Panc1 (cell line): ENCODE results near the gene LRRC9. TPM values are rescaled to one million over a fixed set of nuclear protein-coding genes. Genes with fewer than 3 reads are reported as not detected.
"Not testable (repeated sequence)": the region's sequence is repeated elsewhere in the genome, so short reads cannot be mapped to it uniquely, and the experiment has no call there.

Experiments
- ATAC-seq: fragments of 200-7000 bp; cut with Tn5 transposase; 2 replicates; pipeline ENCODE4 v1.9.1; 2020; ENCODE audit warnings: mild to moderate bottlenecking, moderate library complexity
- BruUV-seq: library from RNA; stranded (reverse); fragments of 400-500 nt; replicated peaks from 2 replicates; lab custom pipeline; 2021; lab: Mats Ljungman, UMichigan
- CTCF ChIA-PET: fragments of 300-600 bp; sonication (Branson Sonifier 250); formaldehyde crosslinking; loops from one replicate; lab custom pipeline; 2022; ENCODE audit warnings: antibody characterized with exemption; lab: Charles Lee
- POLR2A ChIA-PET: fragments of 300-600 bp; sonication (Branson Sonifier 250); formaldehyde crosslinking; loops from one replicate; lab custom pipeline; 2022; ENCODE audit warnings: antibody characterized with exemption; lab: Charles Lee
- DNase-seq: peaks from one replicate; pipeline ENCODE4 v3.0.0-alpha.2; 2010; ENCODE audit warnings: low read depth, low spot score
- H3K27ac ChIP-seq: 2 replicates; pipeline ENCODE4 v1.5.1; 2011; ENCODE audit warnings: mild to moderate bottlenecking, low read length, inconsistent platforms
- H3K27me3 ChIP-seq: fragments of 200-500 bp; sonication (Bioruptor generic); 2 replicates; pipeline ENCODE4 v1.6.0; 2014; ENCODE audit warnings: low read length, inconsistent platforms; ENCODE audit not compliant: control insufficient read depth, insufficient read depth
- H3K36me3 ChIP-seq: fragments of 200-500 bp; sonication (Bioruptor generic); 2 replicates; pipeline ENCODE4 v1.5.1; 2014; ENCODE audit warnings: inconsistent platforms, mild to moderate bottlenecking, low read length, moderate library complexity; ENCODE audit not compliant: control insufficient read depth, insufficient read depth
- H3K4me1 ChIP-seq: 2 replicates; pipeline ENCODE4 v1.5.1; 2011; ENCODE audit warnings: inconsistent platforms, mild to moderate bottlenecking, low read length, moderate library complexity; ENCODE audit not compliant: control insufficient read depth, insufficient read depth
- H3K4me3 ChIP-seq, 2 experiments: 2 replicates each; pipeline ENCODE4 v1.5.1; 2011 to 2012; ENCODE audit warnings: low read depth in 2 of 2, low read length in 2 of 2, mild to moderate bottlenecking in 2 of 2, inconsistent platforms in 1 of 2, moderate library complexity in 1 of 2
- H3K9me3 ChIP-seq: fragments of 200-500 bp; sonication (Bioruptor generic); 2 replicates; pipeline ENCODE4 v1.5.1; 2014; ENCODE audit warnings: low read depth, mild to moderate bottlenecking, inconsistent platforms, low read length, moderate library complexity; ENCODE audit not compliant: control insufficient read depth, insufficient read depth
- POLR2AphosphoS5 ChIP-seq: IDR thresholded peaks from 2 replicates; pipeline ENCODE4 v1.6.1; 2012; ENCODE audit warnings: mild to moderate bottlenecking, low read depth, low read length, moderate library complexity
- SIN3A ChIP-seq: IDR thresholded peaks from 2 replicates; pipeline ENCODE4 v1.6.1; 2012; ENCODE audit warnings: low read depth, mild to moderate bottlenecking, low read length, moderate library complexity, borderline replicate concordance; ENCODE audit not compliant: insufficient read depth
- TCF7L2 ChIP-seq: IDR thresholded peaks from 2 replicates; pipeline ENCODE4 v1.6.1; 2011; ENCODE audit warnings: mild to moderate bottlenecking, low read depth, low read length, inconsistent platforms
- in situ Hi-C: cut with HindIII; loops from 2 replicates; pipeline ENCODE4 v1.10.0; 2016; ENCODE audit warnings: low sequenced_read_pairs, low pct_unique_long_range_greater_than_20kb
- intact Hi-C: fragments of 100-400 bp; cut with micrococcal nuclease; formaldehyde crosslinking; loops from one replicate; pipeline ENCODE4 v1.10.0; 2022; ENCODE audit not compliant: unreplicated experiment
- total RNA-seq: library from RNA; stranded (reverse); gene quantifications from one replicate; pipeline ENCODE4 v1.2.1, GENCODE V29; 2021; ENCODE audit not compliant: unreplicated experiment
- TF ChIP-seq, protein P1 (sequence below): fragments of 450-650 bp; IDR thresholded peaks from 2 replicates; pipeline ENCODE4 v1.5.1; 2017; ENCODE audit warnings: mild to moderate bottlenecking
- TF ChIP-seq, protein P2 (sequence below), 2 experiments: IDR thresholded peaks; 2 replicates each; pipeline ENCODE4 v1.6.1; 2011 to 2012; ENCODE audit warnings: low read depth in 2 of 2, control low read depth in 1 of 2, low read length in 1 of 2, mild to moderate bottlenecking in 1 of 2, moderate library complexity in 1 of 2; ENCODE audit not compliant: insufficient read depth in 1 of 2

The LRRC9 gene
- total RNA-seq, 1 experiment from 2014 or later, result not detected

DNA sequence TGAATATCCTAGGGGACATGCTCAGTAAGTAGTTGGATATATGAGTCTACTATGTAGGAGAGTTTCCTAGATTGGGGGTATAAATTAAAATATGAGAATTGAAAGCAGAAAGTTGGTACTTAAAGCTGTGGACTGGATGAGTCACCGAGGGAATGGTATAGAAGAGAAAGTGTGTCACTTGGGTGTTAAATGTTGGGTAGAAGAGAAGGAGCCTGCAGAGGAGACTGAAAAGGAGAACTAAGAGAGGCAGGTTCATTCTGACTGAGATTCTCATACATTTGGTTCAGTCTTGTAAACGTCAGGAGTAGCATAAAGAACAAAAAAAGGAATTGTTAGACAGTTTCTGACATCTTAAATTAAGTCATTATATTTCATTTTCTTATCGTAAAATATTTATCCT is 19.9 kb downstream of the LRRC9 start:
- DNase-seq, result no peak
- Histone ChIP-seq H3K36me3 (no peaks in the 10 kb centered on the region), H3K4me3 (no peak overlapping the region), H3K27ac (no peak overlapping the region), H3K4me1 (no peaks in the 10 kb centered on the region), H3K9me3 (no peaks in the 10 kb centered on the region), H3K27me3 (no peaks in the 10 kb centered on the region)
- ATAC-seq, result no peak
- intact Hi-C loops, result no loop called here
- POLR2A ChIA-PET, result no interaction called here
- CTCF ChIA-PET, result no interaction called here
- in situ Hi-C loops, result no loop called here
- TF ChIP-seq, protein P1, sequence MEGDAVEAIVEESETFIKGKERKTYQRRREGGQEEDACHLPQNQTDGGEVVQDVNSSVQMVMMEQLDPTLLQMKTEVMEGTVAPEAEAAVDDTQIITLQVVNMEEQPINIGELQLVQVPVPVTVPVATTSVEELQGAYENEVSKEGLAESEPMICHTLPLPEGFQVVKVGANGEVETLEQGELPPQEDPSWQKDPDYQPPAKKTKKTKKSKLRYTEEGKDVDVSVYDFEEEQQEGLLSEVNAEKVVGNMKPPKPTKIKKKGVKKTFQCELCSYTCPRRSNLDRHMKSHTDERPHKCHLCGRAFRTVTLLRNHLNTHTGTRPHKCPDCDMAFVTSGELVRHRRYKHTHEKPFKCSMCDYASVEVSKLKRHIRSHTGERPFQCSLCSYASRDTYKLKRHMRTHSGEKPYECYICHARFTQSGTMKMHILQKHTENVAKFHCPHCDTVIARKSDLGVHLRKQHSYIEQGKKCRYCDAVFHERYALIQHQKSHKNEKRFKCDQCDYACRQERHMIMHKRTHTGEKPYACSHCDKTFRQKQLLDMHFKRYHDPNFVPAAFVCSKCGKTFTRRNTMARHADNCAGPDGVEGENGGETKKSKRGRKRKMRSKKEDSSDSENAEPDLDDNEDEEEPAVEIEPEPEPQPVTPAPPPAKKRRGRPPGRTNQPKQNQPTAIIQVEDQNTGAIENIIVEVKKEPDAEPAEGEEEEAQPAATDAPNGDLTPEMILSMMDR, result no peak
- TF ChIP-seq, protein P2, sequence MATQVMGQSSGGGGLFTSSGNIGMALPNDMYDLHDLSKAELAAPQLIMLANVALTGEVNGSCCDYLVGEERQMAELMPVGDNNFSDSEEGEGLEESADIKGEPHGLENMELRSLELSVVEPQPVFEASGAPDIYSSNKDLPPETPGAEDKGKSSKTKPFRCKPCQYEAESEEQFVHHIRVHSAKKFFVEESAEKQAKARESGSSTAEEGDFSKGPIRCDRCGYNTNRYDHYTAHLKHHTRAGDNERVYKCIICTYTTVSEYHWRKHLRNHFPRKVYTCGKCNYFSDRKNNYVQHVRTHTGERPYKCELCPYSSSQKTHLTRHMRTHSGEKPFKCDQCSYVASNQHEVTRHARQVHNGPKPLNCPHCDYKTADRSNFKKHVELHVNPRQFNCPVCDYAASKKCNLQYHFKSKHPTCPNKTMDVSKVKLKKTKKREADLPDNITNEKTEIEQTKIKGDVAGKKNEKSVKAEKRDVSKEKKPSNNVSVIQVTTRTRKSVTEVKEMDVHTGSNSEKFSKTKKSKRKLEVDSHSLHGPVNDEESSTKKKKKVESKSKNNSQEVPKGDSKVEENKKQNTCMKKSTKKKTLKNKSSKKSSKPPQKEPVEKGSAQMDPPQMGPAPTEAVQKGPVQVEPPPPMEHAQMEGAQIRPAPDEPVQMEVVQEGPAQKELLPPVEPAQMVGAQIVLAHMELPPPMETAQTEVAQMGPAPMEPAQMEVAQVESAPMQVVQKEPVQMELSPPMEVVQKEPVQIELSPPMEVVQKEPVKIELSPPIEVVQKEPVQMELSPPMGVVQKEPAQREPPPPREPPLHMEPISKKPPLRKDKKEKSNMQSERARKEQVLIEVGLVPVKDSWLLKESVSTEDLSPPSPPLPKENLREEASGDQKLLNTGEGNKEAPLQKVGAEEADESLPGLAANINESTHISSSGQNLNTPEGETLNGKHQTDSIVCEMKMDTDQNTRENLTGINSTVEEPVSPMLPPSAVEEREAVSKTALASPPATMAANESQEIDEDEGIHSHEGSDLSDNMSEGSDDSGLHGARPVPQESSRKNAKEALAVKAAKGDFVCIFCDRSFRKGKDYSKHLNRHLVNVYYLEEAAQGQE (IDR thresholded peaks at IDR 0.05; ENCODE audit: insufficient read depth in 1 of 2, low read depth in 2 of 2, low read length in 1 of 2), result no peak
- TF ChIP-seq SIN3A (no peak), POLR2AphosphoS5 (no peak)
- BruUV-seq, result no TSS peak

DNA sequence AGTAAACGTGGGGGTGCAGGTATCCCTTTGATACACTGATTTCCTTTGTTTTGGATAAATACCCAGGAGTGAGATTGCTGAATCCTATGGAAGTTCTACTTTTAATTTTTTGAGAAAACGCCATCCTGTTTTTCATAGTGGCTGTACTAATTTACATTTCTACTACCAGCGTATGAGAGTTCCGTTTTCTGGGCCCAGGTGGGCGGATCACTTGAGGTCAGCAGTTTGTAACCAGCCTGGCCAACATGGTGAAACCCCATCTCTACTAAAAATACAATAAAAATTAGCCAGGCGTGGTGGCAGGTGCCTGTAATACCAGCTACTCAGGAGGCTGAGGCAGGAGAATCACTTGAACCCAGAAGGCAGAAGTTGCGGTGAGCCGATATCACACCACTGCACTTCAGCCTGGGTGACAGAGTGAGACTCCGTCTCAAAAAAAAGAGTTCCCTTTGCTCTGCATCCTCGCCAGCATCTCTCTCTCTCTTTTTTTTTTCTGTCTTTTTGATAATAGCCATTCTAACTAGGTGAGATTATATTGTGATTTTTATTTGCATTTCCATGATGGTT is 22.4 kb downstream of the LRRC9 start:
- POLR2A ChIA-PET, H3K9me3 ChIP-seq, DNase-seq, H3K36me3 ChIP-seq, CTCF ChIA-PET, H3K27ac ChIP-seq, H3K4me1 ChIP-seq, in situ Hi-C loops, intact Hi-C loops, BruUV-seq, H3K4me3 ChIP-seq, ATAC-seq, H3K27me3 ChIP-seq: not testable (repeated sequence)

DNA sequence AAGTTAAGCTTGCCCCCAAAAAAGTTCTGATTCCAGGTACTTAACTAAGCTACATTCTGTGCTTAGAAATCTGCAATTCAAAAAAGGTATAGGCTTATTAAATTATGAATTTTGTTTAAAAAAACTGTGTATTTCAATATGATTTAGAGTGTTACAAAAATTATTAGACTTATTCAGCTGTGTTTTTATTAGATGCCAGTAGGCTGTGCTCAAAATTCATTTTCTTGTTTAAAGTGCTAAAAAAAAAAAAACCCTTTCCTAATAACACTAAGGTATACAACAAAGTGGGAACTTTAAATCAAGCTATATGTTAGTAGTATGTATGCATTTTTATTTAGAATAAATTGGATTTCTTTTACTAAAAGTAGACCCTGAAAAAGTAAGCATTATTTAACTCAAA is 25.0 kb downstream of the LRRC9 start:
- Histone ChIP-seq H3K27me3 (no peaks in the 10 kb centered on the region), H3K4me3 (no peak overlapping the region), H3K27ac (no peak overlapping the region), H3K4me1 (no peaks in the 10 kb centered on the region), H3K9me3 (no peaks in the 10 kb centered on the region), H3K36me3 (no peaks in the 10 kb centered on the region)
- TF ChIP-seq TCF7L2, result no peak
- TF ChIP-seq, protein P2 (IDR thresholded peaks at IDR 0.05; ENCODE audit: insufficient read depth in 1 of 2, low read depth in 2 of 2, low read length in 1 of 2), result no peak
- TF ChIP-seq SIN3A, result no peak
- TF ChIP-seq, protein P1, result no peak
- TF ChIP-seq POLR2AphosphoS5, result no peak
- BruUV-seq, result no TSS peak
- ChIA-PET CTCF (no interaction called here), POLR2A (no interaction called here)
- DNase-seq, result no peak
- in situ Hi-C loops (no loop called here), intact Hi-C loops (no loop called here)
- no peak for ATAC-seq

DNA sequence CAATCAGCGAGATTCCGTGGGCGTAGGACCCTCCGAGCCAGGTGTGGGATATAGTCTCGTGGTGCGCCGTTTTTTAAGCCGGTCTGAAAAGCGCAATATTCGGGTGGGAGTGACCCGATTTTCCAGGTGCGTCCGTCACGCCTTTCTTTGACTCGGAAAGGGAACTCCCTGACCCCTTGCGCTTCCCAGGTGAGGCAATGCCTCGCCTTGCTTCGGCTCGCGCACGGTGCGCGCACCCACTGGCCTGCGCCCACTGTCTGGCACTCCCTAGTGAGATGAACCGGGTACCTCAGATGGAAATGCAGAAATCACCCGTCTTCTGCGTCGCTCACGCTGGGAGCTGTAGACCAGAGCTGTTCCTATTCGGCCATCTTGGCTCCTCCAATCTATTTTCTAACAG is 32.2 kb downstream of the LRRC9 start:
- POLR2A ChIA-PET, DNase-seq, H3K9me3 ChIP-seq: not testable (repeated sequence)

More for the DNA sequence above, 32.2 kb downstream of the LRRC9 start:
- H3K4me3 ChIP-seq, H3K4me1 ChIP-seq, H3K36me3 ChIP-seq, H3K27me3 ChIP-seq, intact Hi-C loops, BruUV-seq, CTCF ChIA-PET, ATAC-seq, H3K27ac ChIP-seq, in situ Hi-C loops: not testable (repeated sequence)
